ENCODE measurements around the gene PREX1. TPM values are rescaled to one million over a fixed set of nuclear protein-coding genes. Genes with fewer than 3 reads are reported as not detected.
A peak's percentile ranks its signal among the peaks of the same experiment; 100 is the strongest.
"Not testable (repeated sequence)": the region's sequence is repeated elsewhere in the genome, so short reads cannot be mapped to it uniquely, and the experiment has no call there.

The PREX1 gene
- total RNA-seq, 2 donors from 2014 or later, result 132 to 167 TPM

DNA sequence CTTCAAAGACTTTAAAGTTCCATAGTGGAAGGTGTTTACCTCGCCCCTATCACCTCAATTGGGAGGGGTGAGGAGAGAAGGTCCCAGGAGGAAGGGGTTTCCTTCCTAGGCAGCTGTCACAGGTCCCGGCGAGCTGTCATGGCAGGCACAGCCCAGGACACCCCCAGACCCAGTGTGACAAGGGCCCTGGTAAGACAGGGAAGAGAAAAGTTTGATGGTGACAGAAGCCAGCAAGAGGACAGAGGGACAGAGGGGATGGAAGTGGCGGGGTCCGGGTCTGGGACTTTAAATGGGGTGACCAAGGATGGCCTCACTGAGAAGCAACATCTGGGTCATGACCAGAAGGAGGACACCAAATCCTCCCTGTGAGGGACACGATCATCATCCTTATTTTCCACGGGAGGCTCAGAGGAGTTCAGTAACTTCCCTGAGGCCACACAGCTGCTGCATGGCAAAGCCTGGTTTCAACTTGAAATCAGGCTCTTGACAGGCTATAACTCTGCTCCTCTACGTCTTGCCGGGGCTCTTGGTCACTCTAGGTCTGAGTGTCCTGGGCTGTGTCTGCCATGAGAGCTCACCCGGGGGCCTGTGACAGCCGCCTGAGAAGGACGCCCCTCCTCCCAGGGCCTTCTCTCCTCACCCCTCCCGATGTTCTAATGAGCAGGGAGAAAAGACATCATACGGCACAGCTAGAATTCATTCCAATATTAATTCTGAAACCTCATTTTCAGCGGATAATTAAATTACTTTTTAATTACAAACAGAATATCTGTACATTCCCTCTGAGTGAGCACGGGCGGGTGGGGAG, 222.2 kb downstream of the PREX1 start:
- DNase-seq (ENCODE audit: low spot score) (no peak), ATAC-seq (no peak)
- H3K27me3 Mint-ChIP-seq, result peaks cover 0 to 6% of the 10 kb centered on the region in 2 donors
- no peak overlapping the region for H3K4me3 Mint-ChIP-seq
- no peaks in the 10 kb centered on the region for H3K4me1 Mint-ChIP-seq (ENCODE audit: low read depth in 2 of 2)
- no peaks in the 10 kb centered on the region for H3K9me3 Mint-ChIP-seq
- no peak overlapping the region for H3K27ac Mint-ChIP-seq
- H3K36me3 Mint-ChIP-seq, result no peaks in the 10 kb centered on the region

DNA sequence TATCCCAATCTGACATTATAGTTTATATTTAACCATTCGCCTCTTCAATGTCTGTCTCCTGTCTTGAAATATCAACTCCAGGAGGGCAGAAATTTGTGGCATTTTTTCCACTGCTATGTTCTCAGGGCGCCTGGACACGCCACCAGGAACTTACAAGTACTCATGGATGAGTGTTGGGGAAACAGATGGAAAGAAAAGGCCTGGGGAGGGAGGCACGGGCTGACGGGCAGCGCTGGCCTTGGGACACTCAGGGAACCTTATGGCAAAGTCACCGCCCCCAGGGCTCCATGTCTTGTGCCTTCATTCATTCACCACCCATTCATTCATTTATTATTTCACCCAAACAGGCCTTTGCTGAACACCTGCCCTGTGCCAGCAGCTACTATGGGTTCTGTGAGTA, 222.9 kb downstream of the PREX1 start:
- no peak overlapping the region for H3K4me3 Mint-ChIP-seq
- no peaks in the 10 kb centered on the region for H3K9me3 Mint-ChIP-seq
- DNase-seq (ENCODE audit: low spot score) (no peak), ATAC-seq (no peak)
- H3K36me3 Mint-ChIP-seq, result no peaks in the 10 kb centered on the region
- H3K27me3 Mint-ChIP-seq, result peaks cover 0 to 6% of the 10 kb centered on the region in 2 donors
- H3K27ac Mint-ChIP-seq, result no peak overlapping the region
- no peaks in the 10 kb centered on the region for H3K4me1 Mint-ChIP-seq (ENCODE audit: low read depth in 2 of 2)

- H3K9me3 Mint-ChIP-seq, result no peaks in the 10 kb centered on the region
- H3K4me3 Mint-ChIP-seq, result no peak overlapping the region
- H3K27ac Mint-ChIP-seq, result no peak overlapping the region
- peaks cover 0 to 6% of the 10 kb centered on the region in 2 donors for H3K27me3 Mint-ChIP-seq
- H3K4me1 Mint-ChIP-seq (ENCODE audit: low read depth in 2 of 2), result no peaks in the 10 kb centered on the region
- H3K36me3 Mint-ChIP-seq, result no peaks in the 10 kb centered on the region
- ATAC-seq (no peak), DNase-seq (ENCODE audit: low spot score) (no peak)
Observed at GRCh38 chr20:48604426-48604825, 223.4 kb downstream of the PREX1 start.

DNA sequence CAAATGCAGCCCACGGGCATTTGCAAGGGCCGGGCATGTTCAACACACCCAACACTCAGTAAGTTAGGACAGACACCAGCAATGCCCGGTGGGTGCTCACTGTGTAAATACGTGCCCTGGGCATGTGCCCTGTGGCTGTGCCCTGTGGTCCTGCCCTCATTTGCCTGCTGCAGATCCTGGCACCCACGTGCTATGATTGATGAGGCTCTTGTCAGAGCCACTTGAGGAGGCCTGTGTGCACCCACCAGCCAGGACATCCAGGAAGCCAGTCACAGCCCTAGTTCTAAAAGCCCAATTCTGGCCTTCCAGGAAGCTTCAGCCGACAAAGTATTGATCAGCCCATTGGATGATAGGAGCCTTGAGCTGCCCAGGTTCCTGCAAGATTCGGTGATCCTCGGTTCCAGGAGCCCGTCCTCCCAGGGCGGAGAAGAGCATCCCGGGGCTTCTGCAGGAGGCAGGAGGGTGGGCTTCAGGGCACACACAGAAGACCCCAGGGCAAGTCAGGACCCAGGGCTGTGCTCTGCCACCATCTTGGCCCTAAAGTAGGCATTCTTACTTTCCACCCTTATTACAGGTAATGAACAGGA, 223.9 kb downstream of the PREX1 start:
- Mint-ChIP-seq H3K4me1 (ENCODE audit: low read depth in 2 of 2) (no peaks in the 10 kb centered on the region), H3K36me3 (no peaks in the 10 kb centered on the region), H3K9me3 (no peaks in the 10 kb centered on the region), H3K4me3 (no peak overlapping the region), H3K27me3 (peaks cover 0 to 6% of the 10 kb centered on the region in 2 donors), H3K27ac (no peak overlapping the region)
- DNase-seq (ENCODE audit: low spot score) (no peak), ATAC-seq (no peak)

- no peak overlapping the region for H3K27ac Mint-ChIP-seq
- peaks cover 0 to 6% of the 10 kb centered on the region in 2 donors for H3K27me3 Mint-ChIP-seq
- H3K4me3 Mint-ChIP-seq, result no peak overlapping the region
- ATAC-seq, result no peak
- no peaks in the 10 kb centered on the region for H3K9me3 Mint-ChIP-seq
- no peaks in the 10 kb centered on the region for H3K36me3 Mint-ChIP-seq
- DNase-seq (ENCODE audit: low spot score), result no peak
- H3K4me1 Mint-ChIP-seq (ENCODE audit: low read depth in 2 of 2), result no peaks in the 10 kb centered on the region
Observed at GRCh38 chr20:48603116-48603818, 224.5 kb downstream of the PREX1 start.

DNA sequence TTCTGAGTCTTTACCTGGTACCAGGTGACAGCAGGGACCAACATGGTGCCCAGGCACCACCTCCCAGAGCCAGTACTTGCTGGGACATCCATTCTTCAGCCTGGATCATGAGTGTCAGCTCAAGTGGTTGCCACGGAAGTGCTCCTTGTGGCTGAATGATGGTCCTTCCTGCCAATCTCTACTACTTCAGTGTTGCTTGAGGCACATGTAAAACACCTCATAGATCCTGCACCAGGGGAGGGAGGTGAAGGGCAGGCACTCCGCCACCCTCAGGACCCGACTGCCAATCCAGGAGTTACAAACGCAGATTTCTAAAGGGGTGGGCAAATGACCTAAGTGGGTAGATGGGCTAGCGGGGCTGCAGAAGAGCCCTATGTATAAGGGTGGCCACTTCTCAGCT, 226.0 kb downstream of the PREX1 start:
- no peak overlapping the region for H3K27ac Mint-ChIP-seq
- ATAC-seq (no peak), DNase-seq (ENCODE audit: low spot score) (no peak)
- peaks cover 0 to 6% of the 10 kb centered on the region in 2 donors for H3K27me3 Mint-ChIP-seq
- H3K4me3 Mint-ChIP-seq, result no peak overlapping the region
- H3K9me3 Mint-ChIP-seq, result no peaks in the 10 kb centered on the region
- H3K4me1 Mint-ChIP-seq (ENCODE audit: low read depth in 2 of 2), result no peaks in the 10 kb centered on the region
- H3K36me3 Mint-ChIP-seq, result no peaks in the 10 kb centered on the region

- Mint-ChIP-seq H3K4me3 (no peak overlapping the region), H3K27ac (no peak overlapping the region), H3K4me1 (ENCODE audit: low read depth in 2 of 2) (no peaks in the 10 kb centered on the region), H3K27me3 (peaks cover 0 to 6% of the 10 kb centered on the region in 2 donors), H3K36me3 (no peaks in the 10 kb centered on the region), H3K9me3 (no peaks in the 10 kb centered on the region)
- no peak for ATAC-seq
- no peak for DNase-seq (ENCODE audit: low spot score)
Observed at GRCh38 chr20:48600470-48600945, 227.3 kb downstream of the PREX1 start.

DNA sequence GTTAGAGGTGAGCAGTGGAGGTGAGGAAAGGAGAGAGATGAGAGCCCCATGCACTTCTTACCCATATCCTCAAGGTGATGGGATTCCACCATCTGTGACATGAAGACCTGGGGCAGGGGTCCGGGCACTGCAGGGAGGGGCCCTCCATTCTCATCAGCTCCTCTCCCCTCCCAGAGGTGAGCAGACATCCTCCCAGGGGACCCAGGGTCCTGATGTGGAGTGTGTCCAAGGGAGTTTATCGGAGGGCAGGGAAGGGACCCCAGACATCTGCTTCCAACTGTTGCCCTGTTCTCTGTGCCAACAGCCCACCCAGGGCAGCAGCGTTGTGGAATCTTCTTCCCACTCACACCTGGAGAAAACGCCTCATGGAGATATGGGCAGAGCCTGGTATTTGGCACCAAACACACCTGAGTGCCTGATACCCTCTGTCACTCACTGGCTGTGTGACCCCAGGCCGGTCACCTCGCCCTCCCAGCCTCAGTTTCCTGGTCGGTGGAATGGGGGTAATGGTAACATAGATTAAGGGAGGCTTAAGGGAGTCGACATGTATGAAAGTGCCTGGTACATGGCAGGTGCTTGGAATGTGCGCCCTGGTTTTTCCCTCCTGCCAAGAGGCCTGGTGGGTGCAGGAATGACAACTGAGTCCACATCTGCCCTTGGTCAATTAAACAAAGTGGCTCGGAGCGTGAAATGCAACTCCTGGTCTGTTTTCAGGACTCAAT, 227.9 kb downstream of the PREX1 start:
- no peak overlapping the region for H3K4me3 Mint-ChIP-seq
- no peaks in the 10 kb centered on the region for H3K9me3 Mint-ChIP-seq
- H3K4me1 Mint-ChIP-seq (ENCODE audit: low read depth in 2 of 2), result no peaks in the 10 kb centered on the region
- H3K36me3 Mint-ChIP-seq, result no peaks in the 10 kb centered on the region
- H3K27me3 Mint-ChIP-seq, result peaks cover 0 to 6% of the 10 kb centered on the region in 2 donors
- no peak for DNase-seq (ENCODE audit: low spot score)
- H3K27ac Mint-ChIP-seq, result no peak overlapping the region
- ATAC-seq, result no peak

- Mint-ChIP-seq H3K4me3 (no peak overlapping the region), H3K27me3 (peaks cover 0 to 6% of the 10 kb centered on the region in 2 donors), H3K36me3 (no peaks in the 10 kb centered on the region), H3K4me1 (ENCODE audit: low read depth in 2 of 2) (no peaks in the 10 kb centered on the region), H3K27ac (no peak overlapping the region), H3K9me3 (no peaks in the 10 kb centered on the region)
- ATAC-seq (no peak), DNase-seq (ENCODE audit: low spot score) (no peak)
Observed at GRCh38 chr20:48599106-48599747, 228.6 kb downstream of the PREX1 start.

DNA sequence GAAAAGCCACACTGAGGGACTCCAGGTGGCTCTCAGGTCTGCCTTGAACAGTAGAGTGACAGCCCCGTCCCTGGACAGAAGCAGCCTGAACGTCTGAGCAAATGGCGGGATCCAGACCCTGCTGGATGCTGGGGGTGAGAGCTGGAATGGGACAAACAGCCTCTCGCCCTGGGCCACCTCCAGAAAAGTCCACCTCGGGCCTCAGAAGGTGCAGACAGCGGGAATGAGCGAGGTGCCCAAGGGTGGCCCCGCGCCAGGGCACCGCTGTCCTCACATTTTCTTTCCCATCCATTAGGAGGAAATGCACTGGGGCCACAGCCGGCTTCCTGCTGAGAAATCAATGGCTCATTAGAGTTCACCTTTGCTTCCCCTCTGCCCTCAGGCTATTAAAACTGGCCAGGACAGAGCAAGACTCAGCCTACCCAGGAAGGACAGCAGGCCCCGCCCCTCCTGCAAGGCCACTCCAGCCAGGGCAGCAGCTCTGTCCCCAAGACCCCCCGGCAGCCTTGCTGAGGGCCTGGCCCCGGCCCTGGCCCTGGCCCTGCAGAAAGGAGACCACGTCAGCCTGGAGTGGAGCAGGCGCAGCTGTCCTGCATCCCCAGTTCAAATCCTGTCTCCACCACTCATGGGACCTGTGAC, 229.4 kb downstream of the PREX1 start:
- H3K36me3 Mint-ChIP-seq, H3K4me3 Mint-ChIP-seq, H3K27ac Mint-ChIP-seq: not testable (repeated sequence)

GRCh38 chr20:48597521-48598302, 230.1 kb downstream of the PREX1 start:
- H3K36me3 Mint-ChIP-seq, result no peaks in the 10 kb centered on the region
- DNase-seq (ENCODE audit: low spot score), result no peak
- H3K4me1 Mint-ChIP-seq (ENCODE audit: low read depth in 2 of 2), result no peaks in the 10 kb centered on the region
- no peaks in the 10 kb centered on the region for H3K9me3 Mint-ChIP-seq
- no peak overlapping the region for H3K4me3 Mint-ChIP-seq
- no peak overlapping the region for H3K27ac Mint-ChIP-seq
- peak in 1 of 2 donors; percentile 28 for ATAC-seq
- peaks cover 0 to 6% of the 10 kb centered on the region in 2 donors for H3K27me3 Mint-ChIP-seq

More for the DNA sequence above, 229.4 kb downstream of the PREX1 start:
- not testable (repeated sequence) for DNase-seq (ENCODE audit: low spot score); H3K27me3 Mint-ChIP-seq; H3K9me3 Mint-ChIP-seq; H3K4me1 Mint-ChIP-seq (ENCODE audit: low read depth in 2 of 2)
- ATAC-seq, result peak in 1 of 2 donors; percentile 20

- DNase-seq (ENCODE audit: low spot score) (no peak), ATAC-seq (no peak)
- no peaks in the 10 kb centered on the region for H3K4me1 Mint-ChIP-seq (ENCODE audit: low read depth in 2 of 2)
- H3K9me3 Mint-ChIP-seq, result no peaks in the 10 kb centered on the region
- no peaks in the 10 kb centered on the region for H3K27me3 Mint-ChIP-seq
- H3K36me3 Mint-ChIP-seq, result no peaks in the 10 kb centered on the region
- H3K4me3 Mint-ChIP-seq, result no peak overlapping the region
- H3K27ac Mint-ChIP-seq, result no peak overlapping the region
Observed at GRCh38 chr20:48596334-48596898, 231.4 kb downstream of the PREX1 start.

Measured in natural killer cell treated with Interleukin-12 subunit alpha and Interleukin-12 subunit beta and Interleukin-15 and Interleukin-18, amount 100 ng/mL, for 72 hours (primary cell).